Measurements from ENCODE around the gene TMEM184A. TPM values are rescaled to one million over a fixed set of nuclear protein-coding genes. Genes with fewer than 3 reads are reported as not detected.

The TMEM184A gene
- total RNA-seq, 1 experiment from 2014 or later, result 21.4 TPM

GRCh38 chr7:1586827-1587705 is 31.1 kb upstream of the TMEM184A start:
- ChIA-PET CTCF (no interaction called here), POLR2A (ENCODE audit: unreplicated experiment) (interaction anchor here (0.5 kb wide), 1 partner anchor 51 kb away, joined by 4 read pairs; no protein-coding TSS in a partner anchor)
- no peak overlapping the region; the same call in 1 of the 2 replicates for H2AFZ ChIP-seq
- no peak overlapping the region for H3K27ac ChIP-seq
- H3K27me3 ChIP-seq (ENCODE audit: insufficient read depth, low read depth), result peaks cover 80% of the 10 kb centered on the region
- no peak for TF ChIP-seq EZH2 (IDR thresholded peaks at IDR 0.05; ENCODE audit: low read depth)
- TF ChIP-seq CTCF (conservative IDR thresholded peaks at IDR 0.05), result no peak
- no peak overlapping the region for H3K4me3 ChIP-seq
- no peaks in the 10 kb centered on the region for H3K36me3 ChIP-seq (ENCODE audit: low read depth)
- H3K9me2 ChIP-seq (ENCODE audit: insufficient read depth), result no peaks in the 10 kb centered on the region
- no peaks in the 10 kb centered on the region for H3K9me3 ChIP-seq (ENCODE audit: insufficient read depth, low read depth)
- no peak overlapping the region; the same call in 1 of the 2 replicates for H3K4me2 ChIP-seq
- no TSS peak for BruUV-seq (replicated peaks)
- H3K4me1 ChIP-seq (replicated peaks; ENCODE audit: insufficient read depth), result no peaks in the 10 kb centered on the region
- H3K79me2 ChIP-seq (ENCODE audit: low read depth), result no peaks in the 10 kb centered on the region
- H4K20me1 ChIP-seq (ENCODE audit: insufficient read depth), result peaks cover 10% of the 10 kb centered on the region; the same call in 1 of the 2 replicates
- intact Hi-C loops (cut with micrococcal nuclease; ENCODE audit: unreplicated experiment), result no loop called here
- DNase-seq, result peak in 1 of 2 experiments; percentile 26
- no peaks in the 10 kb centered on the region for H3F3A ChIP-seq (ENCODE audit: insufficient read depth, low read depth)

- H4K20me1 ChIP-seq (ENCODE audit: insufficient read depth), result peaks cover 7% of the 10 kb centered on the region; the same call in 1 of the 2 replicates
- TF ChIP-seq EZH2 (IDR thresholded peaks at IDR 0.05; ENCODE audit: low read depth) (0 out of 2 replicates have a peak, but pooled peaks have one; percentile 75), CTCF (conservative IDR thresholded peaks at IDR 0.05) (no peak)
- intact Hi-C loops (cut with micrococcal nuclease; ENCODE audit: unreplicated experiment), result no loop called here
- no peak overlapping the region for H3K4me3 ChIP-seq
- no peak overlapping the region for H3K27ac ChIP-seq
- BruUV-seq (replicated peaks), result no TSS peak
- ChIA-PET CTCF (no interaction called here), POLR2A (ENCODE audit: unreplicated experiment) (no interaction called here)
- no peaks in the 10 kb centered on the region for H3K79me2 ChIP-seq (ENCODE audit: low read depth)
- H3K4me2 ChIP-seq, result no peak overlapping the region
- no peak overlapping the region for H2AFZ ChIP-seq
- no peaks in the 10 kb centered on the region for H3K4me1 ChIP-seq (replicated peaks; ENCODE audit: insufficient read depth)
- no peaks in the 10 kb centered on the region for H3F3A ChIP-seq (ENCODE audit: insufficient read depth, low read depth)
- DNase-seq, result no peak
- H3K36me3 ChIP-seq (ENCODE audit: low read depth), result no peaks in the 10 kb centered on the region
- peaks cover 72% of the 10 kb centered on the region for H3K27me3 ChIP-seq (ENCODE audit: insufficient read depth, low read depth)
- H3K9me2 ChIP-seq (ENCODE audit: insufficient read depth), result no peaks in the 10 kb centered on the region
- no peaks in the 10 kb centered on the region for H3K9me3 ChIP-seq (ENCODE audit: insufficient read depth, low read depth)
Measured at GRCh38 chr7:1586126-1586826, 30.3 kb upstream of the TMEM184A start.

GRCh38 chr7:1585142-1585981 is 29.4 kb upstream of the TMEM184A start:
- no peaks in the 10 kb centered on the region for H3K9me2 ChIP-seq (ENCODE audit: insufficient read depth)
- CTCF ChIA-PET, result interaction anchor here (0.5 to 0.6 kb wide), 2 partner anchors 11 to 1103 kb away, joined by 3 read pairs; no protein-coding TSS in a partner anchor
- no peaks in the 10 kb centered on the region for H3K9me3 ChIP-seq (ENCODE audit: insufficient read depth, low read depth)
- peaks cover 7% of the 10 kb centered on the region; the same call in 1 of the 2 replicates for H4K20me1 ChIP-seq (ENCODE audit: insufficient read depth)
- DNase-seq, result no peak
- peaks cover 63% of the 10 kb centered on the region for H3K27me3 ChIP-seq (ENCODE audit: insufficient read depth, low read depth)
- H3K79me2 ChIP-seq (ENCODE audit: low read depth), result no peaks in the 10 kb centered on the region
- BruUV-seq (replicated peaks), result no TSS peak
- H2AFZ ChIP-seq, result no peak overlapping the region
- H3K36me3 ChIP-seq (ENCODE audit: low read depth), result no peaks in the 10 kb centered on the region
- no peak overlapping the region for H3K27ac ChIP-seq
- no peaks in the 10 kb centered on the region for H3K4me1 ChIP-seq (replicated peaks; ENCODE audit: insufficient read depth)
- no peak for TF ChIP-seq CTCF (conservative IDR thresholded peaks at IDR 0.05)
- no peak for TF ChIP-seq EZH2 (IDR thresholded peaks at IDR 0.05; ENCODE audit: low read depth)
- no peak overlapping the region for H3K4me2 ChIP-seq
- no peak overlapping the region for H3K4me3 ChIP-seq
- intact Hi-C loops (cut with micrococcal nuclease; ENCODE audit: unreplicated experiment), result no loop called here
- POLR2A ChIA-PET (ENCODE audit: unreplicated experiment), result no interaction called here
- no peaks in the 10 kb centered on the region for H3F3A ChIP-seq (ENCODE audit: insufficient read depth, low read depth)

All from PC-9 (cell line).